Measurements from ENCODE around the gene PTPRG. TPM values are rescaled to one million over a fixed set of nuclear protein-coding genes. Genes with fewer than 3 reads are reported as not detected.
A peak's percentile ranks its signal among the peaks of the same experiment; 100 is the strongest.

Gene PTPRG
- total RNA-seq, 1 donor from 2014 or later, result 39.6 TPM

GRCh38 chr3:61628636-61629035 is 67.3 kb downstream of the PTPRG start:
- TF ChIP-seq EZH2 (IDR thresholded peaks at IDR 0.05; ENCODE audit: insufficient read depth, low read length), result no peak
- TF ChIP-seq CTCF (IDR thresholded peaks at IDR 0.05; ENCODE audit: insufficient read depth, low read depth, low read length), result no peak
- H4K20me1 ChIP-seq (ENCODE audit: insufficient read depth, low read length), result peaks cover 23% of the 10 kb centered on the region
- H3K9me3 Mint-ChIP-seq (ENCODE audit: unreplicated experiment), result no peaks in the 10 kb centered on the region

GRCh38 chr3:61629442-61629841 is 68.1 kb downstream of the PTPRG start:
- H3K4me2 ChIP-seq (ENCODE audit: low read length), result peak overlapping the region; percentile 74
- peak overlapping the region; percentile 75 for H3K27ac Mint-ChIP-seq (ENCODE audit: unreplicated experiment)
- H3K4me1 Mint-ChIP-seq (ENCODE audit: low read depth, unreplicated experiment), result peaks cover 41% of the 10 kb centered on the region
- no peak overlapping the region for H3K4me3 Mint-ChIP-seq (ENCODE audit: unreplicated experiment)
- TF ChIP-seq EZH2 (IDR thresholded peaks at IDR 0.05; ENCODE audit: insufficient read depth, low read length) (no peak), CTCF (IDR thresholded peaks at IDR 0.05; ENCODE audit: insufficient read depth, low read depth, low read length) (no peak)
- DNase-seq (ENCODE audit: low read depth) (no peak), FAIRE-seq (no peak)
- H3K27me3 Mint-ChIP-seq (ENCODE audit: low read depth, unreplicated experiment), result no peaks in the 10 kb centered on the region
- H3K4me1 ChIP-seq (ENCODE audit: insufficient read depth, low read length), result peaks cover 17% of the 10 kb centered on the region
- peaks cover 3% of the 10 kb centered on the region for H3K36me3 Mint-ChIP-seq (ENCODE audit: low read depth, unreplicated experiment)
- no peak overlapping the region for H3K4me3 ChIP-seq (ENCODE audit: insufficient read depth, low read depth, low read length)
- H3K9ac ChIP-seq (ENCODE audit: low read length), result no peak overlapping the region
- H3K9me3 ChIP-seq (ENCODE audit: insufficient read depth, low read depth, low read length), result no peaks in the 10 kb centered on the region
- H4K20me1 ChIP-seq (ENCODE audit: insufficient read depth, low read length), result peaks cover 26% of the 10 kb centered on the region
- no peaks in the 10 kb centered on the region for H3K36me3 ChIP-seq (ENCODE audit: insufficient read depth, low read length)
- no peaks in the 10 kb centered on the region for H3K27me3 ChIP-seq (ENCODE audit: insufficient read depth, low read length)
- no peak overlapping the region for H2AFZ ChIP-seq (ENCODE audit: low read depth, low read length)
- peaks cover 6% of the 10 kb centered on the region for H3K79me2 ChIP-seq (ENCODE audit: insufficient read depth, low read length)
- no peaks in the 10 kb centered on the region for H3K9me3 Mint-ChIP-seq (ENCODE audit: unreplicated experiment)
- H3K27ac ChIP-seq (ENCODE audit: low read depth, low read length), result no peak overlapping the region

More at GRCh38 chr3:61628636-61629035, 67.3 kb downstream of the PTPRG start:
- Mint-ChIP-seq H3K36me3 (ENCODE audit: low read depth, unreplicated experiment) (peaks cover 5% of the 10 kb centered on the region), H3K27me3 (ENCODE audit: low read depth, unreplicated experiment) (no peaks in the 10 kb centered on the region), H3K27ac (ENCODE audit: unreplicated experiment) (peak overlapping the region; percentile 23), H3K4me1 (ENCODE audit: low read depth, unreplicated experiment) (peaks cover 41% of the 10 kb centered on the region), H3K4me3 (ENCODE audit: unreplicated experiment) (no peak overlapping the region)
- FAIRE-seq (no peak), DNase-seq (ENCODE audit: low read depth) (no peak)
- H3K36me3 ChIP-seq (ENCODE audit: insufficient read depth, low read length), result no peaks in the 10 kb centered on the region
- H3K27me3 ChIP-seq (ENCODE audit: insufficient read depth, low read length), result no peaks in the 10 kb centered on the region
- no peak overlapping the region for H3K4me2 ChIP-seq (ENCODE audit: low read length)
- H3K9me3 ChIP-seq (ENCODE audit: insufficient read depth, low read depth, low read length), result no peaks in the 10 kb centered on the region
- no peak overlapping the region for H3K27ac ChIP-seq (ENCODE audit: low read depth, low read length)
- H2AFZ ChIP-seq (ENCODE audit: low read depth, low read length), result no peak overlapping the region
- H3K9ac ChIP-seq (ENCODE audit: low read length), result no peak overlapping the region
- H3K79me2 ChIP-seq (ENCODE audit: insufficient read depth, low read length), result peaks cover 6% of the 10 kb centered on the region
- no peak overlapping the region for H3K4me3 ChIP-seq (ENCODE audit: insufficient read depth, low read depth, low read length)
- peaks cover 17% of the 10 kb centered on the region for H3K4me1 ChIP-seq (ENCODE audit: insufficient read depth, low read length)

GRCh38 chr3:61631108-61631769 is 69.9 kb downstream of the PTPRG start:
- H4K20me1 ChIP-seq (ENCODE audit: insufficient read depth, low read length), result peaks cover 32% of the 10 kb centered on the region
- no peak overlapping the region for H3K9ac ChIP-seq (ENCODE audit: low read length)
- FAIRE-seq, result no peak
- no peaks in the 10 kb centered on the region for H3K9me3 Mint-ChIP-seq (ENCODE audit: unreplicated experiment)
- TF ChIP-seq CTCF (IDR thresholded peaks at IDR 0.05; ENCODE audit: insufficient read depth, low read depth, low read length), result no peak
- no peak for TF ChIP-seq EZH2 (IDR thresholded peaks at IDR 0.05; ENCODE audit: insufficient read depth, low read length)
- H3K36me3 ChIP-seq (ENCODE audit: insufficient read depth, low read length), result no peaks in the 10 kb centered on the region
- no peak overlapping the region for H3K4me3 ChIP-seq (ENCODE audit: insufficient read depth, low read depth, low read length)
- no peak overlapping the region for H3K27ac Mint-ChIP-seq (ENCODE audit: unreplicated experiment)
- peaks cover 6% of the 10 kb centered on the region for H3K79me2 ChIP-seq (ENCODE audit: insufficient read depth, low read length)
- no peaks in the 10 kb centered on the region for H3K36me3 Mint-ChIP-seq (ENCODE audit: low read depth, unreplicated experiment)
- H3K4me3 Mint-ChIP-seq (ENCODE audit: unreplicated experiment), result no peak overlapping the region
- H3K4me2 ChIP-seq (ENCODE audit: low read length), result no peak overlapping the region
- peaks cover 17% of the 10 kb centered on the region for H3K4me1 ChIP-seq (ENCODE audit: insufficient read depth, low read length)
- no peak for DNase-seq (ENCODE audit: low read depth)
- no peak overlapping the region for H3K27ac ChIP-seq (ENCODE audit: low read depth, low read length)
- H3K27me3 ChIP-seq (ENCODE audit: insufficient read depth, low read length), result no peaks in the 10 kb centered on the region
- peaks cover 44% of the 10 kb centered on the region for H3K4me1 Mint-ChIP-seq (ENCODE audit: low read depth, unreplicated experiment)
- no peak overlapping the region for H2AFZ ChIP-seq (ENCODE audit: low read depth, low read length)
- no peaks in the 10 kb centered on the region for H3K9me3 ChIP-seq (ENCODE audit: insufficient read depth, low read depth, low read length)
- H3K27me3 Mint-ChIP-seq (ENCODE audit: low read depth, unreplicated experiment), result no peaks in the 10 kb centered on the region
